ENCODE results near the gene FGF12. TPM values are rescaled to one million over a fixed set of nuclear protein-coding genes. Genes with fewer than 3 reads are reported as not detected.
A peak's percentile ranks its signal among the peaks of the same experiment; 100 is the strongest.

FGF12 gene
- total RNA-seq, 1 donor from 2014 or later: 356 TPM

GRCh38 chr3:192550356-192550755 is 177.0 kb downstream of the FGF12 start:
- DNase-seq (no peak), ATAC-seq (ENCODE audit: poor library complexity) (no peak)
- intact Hi-C loops (cut with DNase I): loop anchor here (10.0 kb wide), 1 partner anchor 86 kb away; no protein-coding TSS in a partner anchor

DNA sequence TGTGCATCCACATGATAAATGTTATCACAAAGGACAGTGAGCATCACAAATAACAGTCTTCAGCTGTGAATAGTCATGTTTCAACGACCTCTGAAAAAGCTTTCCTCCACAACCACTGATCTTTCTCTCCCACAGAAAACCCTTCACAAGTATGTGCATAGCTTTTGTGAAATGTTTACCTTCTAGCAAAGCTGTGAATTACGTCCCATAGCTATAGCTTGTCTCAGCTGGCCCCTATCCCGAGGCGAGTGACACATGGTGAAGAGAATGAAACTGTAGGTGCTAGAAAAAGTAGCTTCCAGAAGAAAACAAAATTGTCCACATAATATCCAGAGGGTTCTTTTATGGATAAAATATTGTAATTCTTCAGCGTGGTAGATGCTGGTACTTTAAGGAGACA is 182.0 kb downstream of the FGF12 start:
- ATAC-seq (ENCODE audit: poor library complexity): no peak
- DNase-seq: no peak
- intact Hi-C loops (cut with DNase I): no loop called here

DNA sequence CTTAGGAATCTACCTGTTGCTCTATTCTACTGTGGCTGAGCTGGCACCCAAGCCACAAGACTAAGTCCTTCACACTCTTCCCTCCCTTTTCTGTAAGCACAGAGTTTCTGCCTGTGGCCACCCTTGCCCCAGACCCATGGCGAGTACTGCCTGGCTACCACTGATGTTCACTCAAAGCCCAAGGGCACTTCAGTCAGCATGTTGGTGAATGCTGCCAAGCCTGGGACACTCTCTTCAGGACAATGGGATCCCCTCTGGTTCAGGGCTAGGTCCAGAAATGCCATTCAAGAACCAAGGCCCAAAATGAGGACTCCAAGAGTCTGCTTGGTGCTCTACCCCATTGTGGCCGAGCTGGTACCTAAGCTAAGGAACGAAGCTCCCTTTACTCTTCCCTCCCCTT is 184.2 kb downstream of the FGF12 start:
- DNase-seq (no peak), ATAC-seq (ENCODE audit: poor library complexity) (no peak)
- intact Hi-C loops (cut with DNase I): no loop called here

DNA sequence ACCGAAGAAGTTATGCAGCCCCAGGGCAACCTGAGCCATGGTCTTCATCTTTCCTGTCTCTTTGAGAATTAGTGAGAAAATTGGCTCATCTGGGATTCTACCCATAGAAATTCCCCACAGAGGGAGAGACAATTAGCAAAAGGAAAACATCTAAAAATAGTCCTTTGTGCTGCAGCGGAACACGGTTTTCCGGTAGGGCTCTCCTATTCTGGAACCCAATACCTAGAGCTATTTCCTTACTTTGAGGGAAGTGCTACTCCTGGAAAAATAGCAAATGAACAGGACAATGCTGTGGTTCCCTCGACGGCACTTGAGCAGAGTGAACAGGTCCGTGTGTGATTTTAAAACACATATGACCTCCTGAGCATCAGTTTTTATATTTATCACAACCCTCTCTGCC is 210.5 kb downstream of the FGF12 start:
- no peak for DNase-seq
- ATAC-seq (ENCODE audit: poor library complexity): peak; percentile 21
- intact Hi-C loops (cut with DNase I): no loop called here

- DNase-seq: no peak
- ATAC-seq (ENCODE audit: poor library complexity): peak; percentile 11
- intact Hi-C loops (cut with DNase I): no loop called here
Measured at GRCh38 chr3:192515664-192516045, 211.7 kb downstream of the FGF12 start.

DNA sequence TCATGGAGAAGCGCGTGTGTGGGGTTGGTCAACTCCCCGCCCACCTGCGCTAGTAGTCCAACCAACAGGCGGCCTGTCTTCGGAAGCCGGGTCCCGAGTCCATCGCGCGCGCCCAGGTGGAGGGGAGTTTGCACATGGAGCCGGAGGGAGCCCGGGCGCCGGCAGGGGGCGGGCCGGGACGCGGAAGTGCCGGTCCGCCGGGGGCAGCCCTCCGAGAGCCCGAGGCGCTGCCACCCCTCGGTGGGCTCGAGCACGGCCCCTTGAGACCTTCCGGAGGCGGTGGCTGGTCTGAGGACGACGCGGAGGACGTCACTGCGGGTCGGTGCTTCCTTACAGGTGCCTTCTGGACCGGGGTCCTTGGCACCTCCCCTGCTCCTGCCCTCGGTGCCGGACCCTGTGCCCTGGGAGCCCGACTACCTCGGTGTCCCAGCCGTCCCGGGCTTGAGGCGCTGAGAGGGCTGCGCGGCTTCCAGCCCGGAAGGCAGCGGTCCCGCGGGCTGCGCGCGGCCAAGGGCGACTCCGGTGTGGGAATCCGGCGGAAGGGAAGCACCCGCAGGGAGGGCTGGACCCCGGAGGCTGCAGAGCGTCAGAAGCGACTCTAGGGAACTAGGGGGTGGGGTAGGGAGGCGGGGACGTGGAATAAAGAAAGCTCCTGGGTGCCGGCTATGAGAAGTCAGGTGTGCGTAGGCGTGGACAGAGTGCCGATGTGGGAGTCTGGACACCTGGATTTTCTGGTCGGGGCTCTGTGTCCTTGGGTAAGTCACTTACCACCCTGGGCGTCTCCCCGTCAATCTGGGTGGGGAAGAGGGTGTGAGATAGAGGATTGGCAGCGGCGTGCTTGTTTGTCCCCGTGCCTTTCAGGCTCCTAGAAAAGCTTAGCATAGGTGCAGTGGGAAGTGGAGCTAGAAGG is 212.3 kb downstream of the FGF12 start:
- ATAC-seq (ENCODE audit: poor library complexity) (peak; percentile 29), DNase-seq (peak; percentile 44)
- intact Hi-C loops (cut with DNase I): no loop called here

GRCh38 chr3:192514081-192514753 is 213.1 kb downstream of the FGF12 start:
- no peak for ATAC-seq (ENCODE audit: poor library complexity)
- intact Hi-C loops (cut with DNase I): no loop called here
- no peak for DNase-seq

DNA sequence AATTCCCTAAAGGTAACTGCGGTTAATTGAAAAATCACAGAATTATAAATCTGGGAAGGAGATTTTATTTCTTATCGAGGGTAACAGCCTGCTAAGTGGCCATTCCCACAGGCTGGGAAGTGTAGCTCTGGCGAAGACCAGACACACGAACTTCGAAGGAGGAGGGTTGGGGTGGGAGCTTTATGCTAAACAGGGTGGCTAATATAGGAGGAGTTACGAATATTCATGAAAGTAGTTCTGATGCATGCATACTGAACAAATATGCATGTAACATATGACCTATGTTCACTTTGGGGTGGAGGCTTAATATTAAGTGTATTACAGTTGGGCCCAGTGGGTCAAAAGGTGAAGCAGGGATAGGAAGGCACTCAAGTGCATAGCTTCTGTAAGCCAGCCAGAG is 221.6 kb downstream of the FGF12 start:
- intact Hi-C loops (cut with DNase I): no loop called here
- DNase-seq (no peak), ATAC-seq (ENCODE audit: poor library complexity) (no peak)

DNA sequence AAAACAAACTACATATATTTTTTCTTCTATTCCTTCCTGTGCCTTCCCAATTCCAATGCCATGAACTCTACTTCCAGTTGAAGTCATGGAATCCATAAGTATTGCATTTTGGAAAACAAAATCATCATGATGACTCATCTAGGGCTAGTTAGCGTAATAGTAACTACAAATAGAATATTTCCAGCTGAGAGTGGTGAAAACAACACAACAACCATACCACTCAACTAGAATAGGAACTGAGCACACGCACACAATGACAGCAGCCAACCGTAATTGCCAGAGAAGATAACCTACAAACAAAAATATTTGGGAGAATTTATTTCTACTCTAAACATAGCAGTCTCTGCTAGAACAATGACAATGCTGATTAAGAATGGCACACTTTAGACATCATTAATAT is 225.9 kb downstream of the FGF12 start:
- ATAC-seq (ENCODE audit: poor library complexity): peak; percentile 48
- intact Hi-C loops (cut with DNase I): no loop called here

GRCh38 chr3:192496905-192497587 is 230.3 kb downstream of the FGF12 start:
- intact Hi-C loops (cut with DNase I): no loop called here
- no peak for DNase-seq
- no peak for ATAC-seq (ENCODE audit: poor library complexity)

More for the DNA sequence above, 225.9 kb downstream of the FGF12 start:
- no peak for DNase-seq

- intact Hi-C loops (cut with DNase I): no loop called here
- no peak for DNase-seq
- peak; percentile 34 for ATAC-seq (ENCODE audit: poor library complexity)
Measured at GRCh38 chr3:192494174-192494573, 233.2 kb downstream of the FGF12 start.

DNA sequence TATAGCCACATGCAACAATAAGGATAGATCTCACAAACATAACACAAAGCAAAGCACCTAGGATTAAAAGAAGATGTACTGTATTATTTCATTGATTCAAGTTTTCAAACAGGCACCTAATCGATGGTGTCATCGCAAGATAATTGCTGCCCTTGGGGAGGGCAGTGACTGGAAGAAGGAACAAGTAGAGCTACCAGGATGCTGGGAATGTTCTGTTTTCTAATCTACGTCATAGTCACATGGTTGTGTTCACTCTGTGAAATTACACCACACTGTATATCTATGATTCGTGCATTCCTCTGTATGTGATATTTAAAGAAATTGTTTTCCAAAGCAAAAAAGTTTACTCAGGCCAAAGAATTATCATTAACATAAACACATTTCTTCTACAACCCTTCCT is 236.6 kb downstream of the FGF12 start:
- ATAC-seq (ENCODE audit: poor library complexity) (peak; percentile 45), DNase-seq (no peak)
- intact Hi-C loops (cut with DNase I): no loop called here

DNA sequence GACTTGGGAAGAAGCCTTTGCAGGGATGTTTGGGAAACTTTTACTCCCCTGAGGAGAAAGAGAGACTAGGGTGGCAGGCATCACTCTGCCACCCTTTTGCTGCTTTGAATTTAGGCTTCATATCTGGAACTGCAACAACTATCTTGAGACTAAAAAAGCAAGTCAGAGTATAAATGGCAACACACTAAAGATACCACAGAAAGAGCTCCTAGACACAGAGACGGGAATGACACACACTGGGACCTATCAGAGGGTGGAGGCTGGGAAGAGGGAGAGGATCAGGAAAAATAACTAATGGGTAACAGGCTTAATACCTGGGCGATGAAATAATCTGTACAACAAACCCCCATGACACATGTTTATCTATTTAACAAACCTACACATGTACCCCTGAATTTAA is 237.8 kb downstream of the FGF12 start:
- ATAC-seq (ENCODE audit: poor library complexity): peak; percentile 65
- no peak for DNase-seq
- intact Hi-C loops (cut with DNase I): no loop called here

DNA sequence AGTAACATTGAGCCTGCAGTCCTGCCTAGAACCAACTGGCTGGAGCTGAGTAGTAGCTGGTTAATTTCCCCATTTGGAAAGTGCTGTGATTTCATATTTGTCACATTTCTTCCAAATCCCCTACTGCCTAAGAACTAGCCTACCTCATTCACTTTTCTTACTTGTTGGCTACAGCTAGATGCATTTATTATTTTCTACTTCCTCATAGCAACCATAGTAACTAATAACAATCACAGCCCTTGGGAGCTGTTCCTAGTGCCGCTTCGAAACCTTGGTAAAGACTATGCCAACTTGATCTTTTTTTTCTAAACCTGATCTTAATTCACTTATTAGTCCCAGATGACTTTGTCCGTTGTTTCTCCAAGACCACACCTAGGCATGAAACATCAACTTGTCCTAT is 240.3 kb downstream of the FGF12 start:
- ATAC-seq (ENCODE audit: poor library complexity) (peak; percentile 14), DNase-seq (no peak)
- intact Hi-C loops (cut with DNase I): no loop called here

DNA sequence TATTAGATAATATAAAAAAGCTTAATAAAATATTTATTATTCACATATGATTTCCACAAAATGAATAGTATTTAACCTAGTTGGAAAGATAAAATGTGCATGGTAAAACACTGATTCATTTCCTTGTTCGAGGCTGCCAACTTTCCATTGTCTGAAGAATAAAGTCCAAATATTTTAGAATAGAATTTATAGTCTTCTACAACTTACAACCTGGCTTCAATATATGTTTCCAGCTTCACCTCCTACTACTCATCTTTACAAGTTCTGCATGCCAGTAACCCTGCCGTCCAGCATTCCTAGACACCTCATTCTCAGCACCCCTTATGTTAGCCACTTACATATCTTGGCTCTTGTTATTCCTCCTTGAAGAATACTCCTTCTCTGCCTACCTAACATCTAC is 244.5 kb downstream of the FGF12 start:
- DNase-seq: no peak
- intact Hi-C loops (cut with DNase I): no loop called here
- no peak for ATAC-seq (ENCODE audit: poor library complexity)

DNA sequence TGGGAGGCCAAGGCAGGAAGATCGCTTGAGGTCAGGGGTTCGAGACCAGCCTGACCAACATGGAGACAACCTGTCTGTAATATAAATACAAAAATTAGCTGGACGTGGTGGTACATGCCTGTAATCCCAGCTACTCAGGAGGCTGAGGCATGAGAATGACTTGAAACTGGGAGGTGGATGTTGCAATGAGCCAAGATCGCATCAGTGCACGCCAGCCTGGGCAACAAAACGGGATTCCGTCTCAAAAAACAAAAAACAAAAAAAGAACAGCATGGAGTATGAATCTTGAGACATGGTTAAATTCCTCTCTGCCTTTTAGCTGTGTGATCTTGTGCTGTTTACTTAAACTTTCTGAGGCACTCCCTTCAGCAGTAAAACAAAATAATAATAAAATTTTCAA is 244.9 kb downstream of the FGF12 start:
- intact Hi-C loops (cut with DNase I): no loop called here
- no peak for DNase-seq
- no peak for ATAC-seq (ENCODE audit: poor library complexity)

GRCh38 chr3:192481638-192482037 is 245.7 kb downstream of the FGF12 start:
- intact Hi-C loops (cut with DNase I): no loop called here
- ATAC-seq (ENCODE audit: poor library complexity): no peak
- DNase-seq: no peak

- intact Hi-C loops (cut with DNase I): loop anchor here (5.0 to 10.0 kb wide), 2 partner anchors 87 to 335 kb away; no protein-coding TSS in a partner anchor
- ATAC-seq (ENCODE audit: poor library complexity) (peak; percentile 79), DNase-seq (peak; percentile 42)
Measured at GRCh38 chr3:192467230-192468140, 259.9 kb downstream of the FGF12 start.

All from Right ventricle myocardium superior (tissue), 1 donor.